HCT116 (cell line): ENCODE measurements around the gene OR4D1.

Source experiments
- EZH2 ChIP-seq: fragments of 200-600 bp; sonication (generic); IDR thresholded peaks from 2 replicates; pipeline ENCODE4 v1.6.1; 2017; ENCODE audit warnings: antibody characterized with exemption, mixed run types
- EZH2phosphoT487 ChIP-seq: fragments of 200-600 bp; IDR thresholded peaks from 2 replicates; pipeline ENCODE4 v1.6.1; 2018; ENCODE audit warnings: antibody characterized with exemption, borderline replicate concordance
- POLR2A ChIP-seq: IDR thresholded peaks from 2 replicates; pipeline ENCODE4 v1.7.0; 2011; ENCODE audit warnings: borderline replicate concordance; ENCODE audit not compliant: insufficient read depth, insufficient read length; ENCODE audit errors: extremely low read depth
- SP1 ChIP-seq: IDR thresholded peaks from 2 replicates; pipeline ENCODE4 v1.6.1; 2012; ENCODE audit warnings: low read depth

DNA sequence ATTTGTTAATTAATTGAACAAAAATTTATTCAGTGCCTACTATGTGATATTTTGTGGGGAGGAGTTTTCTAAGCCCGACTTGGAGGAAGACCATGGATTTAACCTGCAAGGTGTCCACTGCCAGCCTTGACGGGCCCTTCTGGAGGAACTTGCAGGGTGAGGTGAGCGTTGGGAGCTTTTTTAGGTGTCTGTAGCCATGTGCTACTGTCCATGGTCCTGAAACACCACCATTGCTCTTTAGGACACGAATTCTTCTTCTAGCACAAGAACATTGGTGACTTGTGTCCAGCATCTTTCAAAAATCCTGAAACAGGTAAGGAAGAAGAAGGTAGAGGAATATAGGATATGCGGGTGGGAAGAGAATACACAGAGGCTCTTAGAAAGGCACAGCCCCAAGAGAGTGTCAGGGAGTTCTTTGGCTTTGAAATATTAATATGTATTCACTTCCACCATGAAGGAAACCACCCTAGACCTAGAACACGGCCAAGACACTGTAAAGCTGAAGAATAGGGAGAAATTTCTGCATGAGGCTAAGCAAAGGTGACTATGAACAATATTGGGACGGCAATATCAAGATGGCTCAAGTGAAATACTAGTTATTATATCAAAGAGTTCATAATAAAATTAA, 27.9 kb upstream of the OR4D1 start:
- no peak for TF ChIP-seq EZH2
- TF ChIP-seq SP1, result no peak
- TF ChIP-seq EZH2phosphoT487, result no peak
- no peak for TF ChIP-seq POLR2A
